AML-193 (cell line): ENCODE data around the gene PPP4C.

Source experiments
- DNase-seq, 2 experiments: peaks; one replicate each; lab custom pipeline; 2025; lab: John Stamatoyannopoulos, UW

The PPP4C gene

DNA sequence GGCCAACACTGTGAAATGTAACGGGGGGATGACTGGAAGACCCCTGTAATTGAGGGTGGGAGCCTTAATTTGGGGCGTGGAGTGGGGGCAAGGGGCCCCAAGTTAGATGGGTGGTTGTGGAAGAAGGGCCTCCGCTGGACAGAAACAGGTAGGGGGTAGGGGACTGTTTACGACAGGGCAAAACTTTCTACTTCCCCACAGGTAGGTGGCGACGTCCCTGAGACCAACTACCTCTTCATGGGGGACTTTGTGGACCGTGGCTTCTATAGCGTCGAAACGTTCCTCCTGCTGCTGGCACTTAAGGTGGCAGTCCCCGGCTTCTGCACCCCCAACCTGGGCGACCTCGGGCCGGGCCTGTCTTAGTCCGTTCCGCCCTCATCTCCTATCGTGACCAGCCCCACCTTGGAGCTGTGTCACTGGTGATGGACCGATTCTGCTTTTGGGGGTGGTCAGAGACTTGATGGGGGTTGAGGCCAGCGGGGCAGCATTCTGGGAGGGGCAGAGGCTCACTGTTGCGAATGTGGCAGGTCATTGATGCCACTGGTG, 6.8 kb downstream of the PPP4C start:
- DNase-seq = no peak

DNA sequence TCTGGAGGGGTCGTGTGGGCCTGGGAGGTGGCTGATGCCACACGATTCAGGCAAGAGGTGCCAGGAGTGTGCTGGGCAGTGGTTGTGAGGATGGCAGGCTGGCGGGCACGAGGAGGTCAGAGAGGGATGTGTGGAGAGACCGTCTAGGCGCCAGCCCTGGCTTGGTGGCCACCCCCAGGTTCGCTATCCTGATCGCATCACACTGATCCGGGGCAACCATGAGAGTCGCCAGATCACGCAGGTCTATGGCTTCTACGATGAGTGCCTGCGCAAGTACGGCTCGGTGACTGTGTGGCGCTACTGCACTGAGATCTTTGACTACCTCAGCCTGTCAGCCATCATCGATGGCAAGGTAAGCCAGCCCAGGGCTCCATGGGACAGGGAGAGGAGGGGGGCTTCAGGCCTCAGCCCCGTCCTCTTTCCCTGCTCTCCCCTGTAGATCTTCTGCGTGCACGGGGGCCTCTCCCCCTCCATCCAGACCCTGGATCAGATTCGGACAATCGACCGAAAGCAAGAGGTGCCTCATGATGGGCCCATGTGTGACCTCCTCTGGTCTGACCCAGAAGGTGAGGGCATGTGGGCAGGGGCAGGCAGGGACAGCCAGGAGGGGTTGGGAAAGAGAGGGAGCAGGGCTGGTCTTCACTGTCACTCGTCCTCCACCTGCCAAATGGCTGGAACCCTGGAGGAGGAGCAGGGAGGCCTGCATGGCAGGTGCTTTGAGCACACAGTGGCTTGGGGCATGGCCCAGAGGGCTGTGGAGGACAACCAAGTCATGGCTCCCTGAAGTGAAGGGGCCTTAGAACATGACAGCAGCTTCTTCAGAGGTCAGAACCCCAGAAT, 7.6 kb downstream of the PPP4C start:
- DNase-seq = no peak

DNA sequence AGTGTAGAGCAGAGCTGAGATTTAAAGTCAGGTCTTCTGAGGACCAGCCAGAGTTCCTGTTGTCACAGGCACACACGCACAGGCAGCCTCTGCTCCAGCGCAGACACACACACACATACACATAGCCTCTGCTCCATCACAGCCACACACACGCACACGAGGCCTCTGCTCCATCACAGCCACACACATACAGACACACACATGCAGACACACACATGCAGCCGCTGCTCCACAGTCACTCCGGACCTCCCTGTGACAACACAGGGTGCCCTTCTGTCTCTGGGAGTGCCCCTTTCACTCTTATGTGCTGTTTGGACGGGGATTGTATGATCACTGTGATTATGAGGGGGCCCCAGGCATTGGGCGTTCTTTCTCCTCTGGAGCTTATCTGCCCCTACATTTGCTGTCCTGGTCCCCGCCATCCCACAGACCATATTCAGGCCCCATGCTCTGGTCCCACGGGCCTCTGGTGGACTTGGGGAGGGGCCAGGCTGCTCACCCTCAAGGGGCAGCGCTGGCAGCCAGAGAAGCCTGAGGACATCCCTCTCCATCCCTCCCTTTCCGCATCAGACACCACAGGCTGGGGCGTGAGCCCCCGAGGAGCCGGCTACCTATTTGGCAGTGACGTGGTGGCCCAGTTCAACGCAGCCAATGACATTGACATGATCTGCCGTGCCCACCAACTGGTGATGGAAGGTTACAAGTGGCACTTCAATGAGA, 8.5 kb downstream of the PPP4C start:
- DNase-seq = no peak

DNA sequence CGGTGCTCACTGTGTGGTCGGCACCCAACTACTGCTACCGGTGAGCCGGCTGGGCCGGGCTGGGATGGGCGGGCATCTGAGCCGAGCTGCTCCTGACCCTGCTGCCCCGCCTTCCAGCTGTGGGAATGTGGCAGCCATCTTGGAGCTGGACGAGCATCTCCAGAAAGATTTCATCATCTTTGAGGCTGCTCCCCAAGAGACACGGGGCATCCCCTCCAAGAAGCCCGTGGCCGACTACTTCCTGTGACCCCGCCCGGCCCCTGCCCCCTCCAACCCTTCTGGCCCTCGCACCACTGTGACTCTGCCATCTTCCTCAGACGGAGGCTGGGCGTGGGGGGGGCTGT, 9.0 kb downstream of the PPP4C start:
- no peak for DNase-seq

DNA sequence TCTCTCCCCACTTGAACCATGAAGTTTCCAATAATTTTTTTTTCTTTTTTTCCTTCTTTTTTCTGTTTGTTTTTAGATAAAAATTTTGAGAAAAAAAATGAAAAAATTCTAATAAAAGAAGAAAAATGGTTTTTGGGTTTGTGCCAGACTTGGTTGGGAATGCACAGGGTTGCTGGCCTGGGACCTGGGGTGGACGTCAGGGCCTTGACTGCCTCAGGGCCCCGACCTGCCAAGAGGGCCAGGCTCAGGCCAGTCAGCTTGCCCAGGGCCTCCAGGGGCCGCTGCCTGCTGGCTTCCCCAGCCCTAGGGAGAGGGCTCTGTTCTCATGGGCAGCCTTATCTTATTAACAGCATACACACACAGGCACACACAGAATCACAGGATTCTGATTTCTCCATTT, 9.5 kb downstream of the PPP4C start:
- DNase-seq = no peak

DNA sequence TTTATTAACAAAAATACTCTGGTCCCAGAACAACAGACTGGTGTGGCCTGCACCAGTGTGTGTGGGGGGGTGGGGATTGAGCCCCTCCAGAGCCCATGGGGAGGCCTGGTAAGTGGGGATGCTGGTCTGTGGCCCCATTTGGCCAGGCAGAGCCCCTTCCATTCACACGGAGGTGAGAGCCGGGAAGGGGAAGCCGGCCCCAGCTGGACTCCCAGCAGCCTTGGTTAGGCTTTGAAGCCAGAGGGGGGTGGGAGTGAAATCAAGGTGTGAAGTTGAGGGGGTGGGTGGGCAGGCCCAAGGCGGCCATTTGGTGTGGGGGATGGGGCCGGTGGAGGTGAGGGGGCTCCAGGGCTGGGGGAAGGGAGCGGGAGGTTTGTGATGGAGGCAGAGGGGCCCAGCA, 10.0 kb downstream of the PPP4C start:
- no peak for DNase-seq

DNA sequence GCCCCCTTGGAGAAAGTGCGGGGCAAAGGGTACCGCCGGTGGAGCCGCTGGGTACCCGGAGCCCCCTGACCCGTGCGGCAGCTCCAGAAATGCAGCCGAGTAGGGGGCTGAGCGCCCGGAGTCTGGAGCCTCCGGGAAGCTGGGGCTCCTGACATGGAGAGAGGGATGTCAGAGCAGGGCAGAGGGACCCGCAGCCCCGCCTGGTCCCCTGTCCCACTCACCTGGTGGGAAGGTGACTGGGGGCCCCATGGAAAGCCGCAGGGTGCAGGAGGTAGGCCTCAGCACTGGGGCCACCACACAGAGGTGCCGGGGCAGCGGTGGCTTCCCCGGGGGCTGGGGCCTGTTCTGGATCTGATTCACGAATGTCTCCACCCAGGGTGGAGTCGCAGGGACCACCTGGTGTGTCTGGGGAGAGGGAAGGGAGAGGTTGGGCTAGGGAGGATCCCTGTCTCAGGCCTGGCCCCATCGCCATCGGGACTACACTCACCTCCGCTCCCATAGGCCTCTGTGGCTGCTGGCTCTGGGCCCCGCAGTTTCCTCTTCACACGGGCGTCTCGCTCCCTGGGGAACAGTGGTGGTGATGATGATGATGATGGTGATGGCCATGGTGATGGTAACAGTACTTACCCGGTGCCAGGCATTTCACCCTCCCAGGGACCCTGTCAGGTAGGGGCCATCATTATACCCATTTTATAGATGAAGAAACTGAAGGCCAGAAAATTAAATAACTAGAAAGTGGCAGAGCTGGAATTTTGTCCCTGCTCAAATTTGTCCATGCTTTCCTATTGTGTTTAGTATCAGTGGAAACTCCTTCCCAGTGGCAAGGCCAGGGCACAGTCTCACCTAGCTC, 10.7 kb downstream of the PPP4C start:
- DNase-seq = no peak

DNA sequence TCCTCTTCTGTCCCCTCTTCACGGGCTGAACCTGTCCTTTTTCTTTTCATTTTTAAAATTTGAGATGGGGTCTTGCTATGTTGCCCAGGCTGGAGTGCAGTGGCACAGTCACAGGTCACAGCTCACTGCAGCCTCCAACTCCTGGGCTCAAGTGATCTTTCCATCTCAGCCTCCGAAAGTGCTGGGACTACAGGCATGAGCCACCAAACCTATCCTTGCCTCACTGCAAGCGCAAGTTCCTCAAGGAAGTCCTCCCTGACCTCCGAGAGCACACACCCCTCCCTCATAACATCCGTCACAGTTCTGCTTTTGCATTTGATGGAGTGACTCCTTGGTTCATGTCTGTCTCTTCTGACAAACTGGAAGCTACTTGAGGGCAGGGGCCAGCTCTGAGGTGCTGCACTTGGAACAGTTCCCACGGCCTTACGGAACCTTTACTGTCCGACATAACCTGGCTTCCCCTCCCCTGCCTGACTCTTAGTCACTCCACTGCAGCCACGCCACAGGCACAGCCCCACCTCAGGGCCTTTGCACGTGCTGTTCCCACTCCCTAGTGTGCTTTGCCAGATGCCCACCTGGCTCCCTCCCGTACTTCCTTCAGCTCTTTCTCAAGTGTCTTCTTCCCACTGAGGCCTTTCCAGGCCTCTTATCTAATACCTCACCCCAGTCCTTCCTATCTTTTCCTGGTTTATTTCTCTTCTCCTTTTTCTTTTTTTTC, 11.5 kb downstream of the PPP4C start:
- DNase-seq = no peak

DNA sequence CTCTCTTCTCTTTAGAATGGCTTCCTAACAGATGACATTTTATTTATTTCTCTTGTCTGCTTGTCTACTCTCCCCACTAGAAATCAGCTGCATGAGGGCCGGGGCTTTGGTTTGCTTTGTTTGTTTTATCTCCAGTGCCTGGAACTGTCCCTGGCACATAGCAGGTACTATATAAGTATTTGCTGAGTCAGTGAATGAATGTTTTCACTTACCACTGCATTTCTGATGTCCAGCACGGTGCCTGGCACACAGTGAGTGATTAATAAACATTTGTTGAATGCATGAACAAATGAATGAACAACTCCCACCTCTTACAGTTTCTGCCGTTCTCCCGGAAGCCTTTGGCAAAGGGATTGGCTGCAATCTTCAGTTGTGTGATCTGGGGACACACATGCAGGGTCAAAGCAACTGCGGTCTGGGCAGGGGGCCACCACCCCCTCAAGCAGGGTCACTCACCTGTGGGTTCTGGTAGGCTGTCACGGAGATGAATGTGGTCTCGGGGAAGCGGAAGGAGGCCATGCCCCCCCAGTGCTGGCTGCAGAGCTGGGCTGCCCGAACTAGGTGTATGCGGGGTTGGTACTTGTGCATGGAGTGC, 12.5 kb downstream of the PPP4C start:
- DNase-seq = no peak

DNA sequence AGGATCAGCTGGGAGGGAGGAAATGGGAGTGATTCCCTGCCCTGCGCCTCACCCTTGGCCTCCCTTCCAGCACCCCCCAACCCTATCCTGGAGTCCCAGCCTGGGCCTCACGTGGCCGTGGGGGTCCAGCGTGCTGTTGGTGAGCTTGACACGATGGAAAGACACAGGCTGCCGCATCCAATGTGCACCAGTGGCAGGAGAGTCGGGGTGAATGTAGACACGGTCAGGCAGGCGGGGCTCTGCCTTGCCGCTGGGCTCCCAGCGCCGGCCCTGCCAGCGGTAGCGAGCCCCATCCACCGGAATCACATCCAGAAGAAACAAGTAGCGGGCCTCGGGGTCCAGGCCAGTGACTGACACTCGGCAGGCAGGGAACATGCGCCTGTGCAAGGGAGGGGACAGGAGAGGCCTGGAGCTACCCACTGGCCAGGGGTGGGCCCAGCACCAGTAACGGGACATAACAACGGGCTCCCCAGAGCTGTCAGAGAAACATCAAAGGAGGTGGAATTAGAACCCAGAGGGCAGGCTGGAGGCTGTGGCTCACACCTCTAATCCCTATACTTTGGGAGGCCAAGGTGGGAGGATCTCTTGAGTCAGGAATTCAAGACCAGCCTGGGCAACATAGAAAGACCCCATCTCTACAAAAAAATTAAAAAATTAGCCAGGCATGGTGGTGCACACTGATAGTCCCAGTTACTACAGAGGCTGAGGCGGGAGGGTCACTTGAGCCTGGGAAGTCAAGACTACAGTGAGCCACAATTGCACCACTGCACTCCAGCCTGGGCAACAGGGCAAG, 13.2 kb downstream of the PPP4C start:
- no peak for DNase-seq

DNA sequence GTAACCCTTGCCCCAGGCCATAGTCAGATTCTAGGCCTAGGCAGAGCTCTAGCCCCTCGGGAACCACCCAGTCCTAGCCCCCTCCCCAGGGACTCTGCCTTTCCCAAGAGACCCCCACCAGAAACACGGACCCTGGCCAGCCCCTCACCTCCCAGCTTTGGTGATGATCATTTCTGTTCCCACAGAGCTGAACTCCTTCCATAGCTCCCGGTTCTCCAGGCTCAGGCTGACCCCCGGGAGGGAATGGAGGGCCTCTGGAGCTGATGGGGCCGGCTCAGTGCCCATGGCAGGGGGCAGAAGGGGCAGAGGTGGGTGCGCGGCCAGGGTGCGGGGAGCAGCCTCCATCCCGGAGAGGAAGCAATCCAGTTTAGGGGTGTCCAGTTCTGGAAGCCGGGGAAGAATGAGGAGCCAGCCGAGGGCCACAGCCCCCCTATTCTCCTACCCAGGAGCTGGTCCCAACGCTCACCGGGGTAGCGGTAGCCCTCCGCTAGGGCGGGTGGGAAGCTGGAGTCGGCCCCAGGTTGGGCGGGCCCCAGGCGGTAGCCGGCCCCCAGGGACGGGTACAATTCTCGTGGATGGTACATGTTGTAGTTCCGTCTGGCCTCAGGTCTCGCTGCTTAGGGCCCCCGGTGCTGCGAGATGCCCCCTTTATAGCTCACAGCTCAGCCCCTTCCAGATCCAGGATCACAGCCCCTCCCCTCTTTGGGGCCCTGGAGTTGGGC, 15.0 kb downstream of the PPP4C start:
- no peak for DNase-seq

DNA sequence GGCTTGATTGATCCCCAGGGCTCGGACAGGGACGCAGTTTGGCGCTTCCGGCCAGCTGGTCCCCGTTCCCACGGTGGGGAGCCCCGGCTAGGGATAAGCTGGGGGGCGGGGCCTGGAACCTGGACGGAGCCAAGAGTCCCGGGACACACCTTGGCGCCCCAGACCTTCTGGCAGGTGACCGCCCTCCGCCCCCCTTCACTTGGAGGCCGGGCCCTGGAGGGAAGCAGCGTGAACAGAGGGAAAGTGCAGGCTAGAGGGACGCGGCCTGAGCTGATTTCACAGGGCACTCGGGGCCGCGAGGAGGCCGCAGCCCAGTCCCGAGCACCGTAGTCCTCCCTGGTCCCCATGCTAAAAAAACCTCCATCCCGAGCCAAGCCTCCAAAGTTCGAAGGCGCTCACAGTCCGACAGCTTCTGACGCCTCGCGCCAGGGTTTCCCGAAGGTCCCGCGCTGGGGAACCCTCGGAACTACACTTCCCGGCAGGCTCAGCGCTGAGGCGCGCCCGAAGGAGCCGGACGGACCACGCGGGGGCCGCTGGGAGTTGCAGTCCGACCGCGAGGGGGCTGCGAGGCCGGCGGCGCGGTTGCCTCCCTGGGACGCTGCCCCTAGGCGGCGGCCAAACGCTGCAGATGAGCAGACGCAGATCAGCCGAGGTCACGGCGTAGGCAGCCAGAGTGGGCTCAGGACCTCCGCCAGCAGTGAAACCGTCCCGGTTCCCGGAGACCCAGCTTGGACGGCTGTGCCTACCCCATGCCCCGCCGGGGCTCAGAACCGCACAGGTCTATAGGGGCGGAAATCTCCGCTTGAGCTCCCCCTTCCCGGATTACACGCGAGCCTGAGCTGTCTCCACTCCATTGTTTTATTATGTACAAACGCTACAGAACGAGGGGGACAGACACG, 15.9 kb downstream of the PPP4C start, which contains the start of gene TBX6:
Gene TBX6 (minus strand): TSS at position 451 of the 899 bp plus-strand sequence. CDS start 731 bp downstream, outside the sequence.
- peak; percentile 88 to 94 for DNase-seq

DNA sequence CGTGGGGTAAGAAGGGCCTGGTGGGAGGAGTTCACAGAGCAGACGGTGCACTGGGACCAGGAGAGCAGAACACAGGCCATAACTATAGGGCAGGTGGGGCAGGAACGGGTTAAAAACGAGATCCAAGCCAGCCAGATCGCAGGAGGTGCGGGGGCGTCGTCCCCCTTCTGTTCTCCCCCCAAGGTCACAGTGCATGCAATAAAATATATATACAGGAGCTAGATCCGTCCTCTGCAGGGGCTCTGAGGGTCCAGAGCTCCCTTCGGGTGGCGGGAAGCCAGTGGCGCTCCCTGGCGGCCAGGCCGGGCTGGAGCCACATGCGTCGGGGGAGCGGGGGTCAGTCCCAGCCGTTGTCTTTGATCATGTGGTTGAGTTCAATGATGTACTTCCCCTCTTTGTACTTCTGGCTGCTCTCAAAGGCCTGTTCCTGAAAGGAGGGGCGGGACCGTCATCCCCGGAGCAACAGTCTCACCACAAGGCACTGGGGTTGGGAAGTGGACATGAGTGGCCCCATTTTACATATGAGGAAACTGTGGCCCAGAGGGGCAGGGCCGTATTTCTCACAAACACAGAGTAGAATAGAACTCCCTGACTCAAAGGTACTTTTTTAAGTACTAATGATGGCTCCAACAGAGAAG, 16.7 kb downstream of the PPP4C start:
- peak; percentile 96 to 98 for DNase-seq

DNA sequence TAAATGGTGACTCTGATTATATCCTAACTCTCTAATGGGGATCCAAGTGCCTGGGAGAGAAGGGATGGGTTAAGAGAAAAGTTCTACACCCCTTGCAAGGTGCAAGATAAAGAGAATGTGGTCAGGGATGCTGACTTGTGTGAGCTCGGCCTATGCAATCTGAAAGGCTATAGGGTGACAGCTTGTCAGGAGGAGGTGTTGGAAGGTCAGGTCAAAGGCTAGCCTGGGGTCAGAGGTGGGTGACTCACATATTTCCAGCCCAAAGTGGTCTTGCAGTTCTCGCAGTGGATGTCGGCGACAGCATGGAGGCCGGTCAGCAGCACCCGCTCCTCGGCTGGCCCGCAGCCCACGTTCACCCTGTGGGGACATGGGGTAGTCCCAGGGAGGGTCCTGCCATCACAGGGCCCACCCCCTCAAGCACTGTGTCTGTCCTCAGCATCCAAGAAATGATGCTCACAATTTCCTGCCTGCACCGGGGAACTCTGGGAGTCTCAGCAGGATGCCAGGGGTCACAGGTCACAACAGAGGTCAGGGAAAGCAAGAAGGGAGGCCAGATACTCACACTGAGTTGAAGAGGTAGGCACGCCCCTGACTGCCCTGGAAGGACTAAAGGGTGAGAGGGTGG, 18.9 kb downstream of the PPP4C start:
- no peak for DNase-seq

DNA sequence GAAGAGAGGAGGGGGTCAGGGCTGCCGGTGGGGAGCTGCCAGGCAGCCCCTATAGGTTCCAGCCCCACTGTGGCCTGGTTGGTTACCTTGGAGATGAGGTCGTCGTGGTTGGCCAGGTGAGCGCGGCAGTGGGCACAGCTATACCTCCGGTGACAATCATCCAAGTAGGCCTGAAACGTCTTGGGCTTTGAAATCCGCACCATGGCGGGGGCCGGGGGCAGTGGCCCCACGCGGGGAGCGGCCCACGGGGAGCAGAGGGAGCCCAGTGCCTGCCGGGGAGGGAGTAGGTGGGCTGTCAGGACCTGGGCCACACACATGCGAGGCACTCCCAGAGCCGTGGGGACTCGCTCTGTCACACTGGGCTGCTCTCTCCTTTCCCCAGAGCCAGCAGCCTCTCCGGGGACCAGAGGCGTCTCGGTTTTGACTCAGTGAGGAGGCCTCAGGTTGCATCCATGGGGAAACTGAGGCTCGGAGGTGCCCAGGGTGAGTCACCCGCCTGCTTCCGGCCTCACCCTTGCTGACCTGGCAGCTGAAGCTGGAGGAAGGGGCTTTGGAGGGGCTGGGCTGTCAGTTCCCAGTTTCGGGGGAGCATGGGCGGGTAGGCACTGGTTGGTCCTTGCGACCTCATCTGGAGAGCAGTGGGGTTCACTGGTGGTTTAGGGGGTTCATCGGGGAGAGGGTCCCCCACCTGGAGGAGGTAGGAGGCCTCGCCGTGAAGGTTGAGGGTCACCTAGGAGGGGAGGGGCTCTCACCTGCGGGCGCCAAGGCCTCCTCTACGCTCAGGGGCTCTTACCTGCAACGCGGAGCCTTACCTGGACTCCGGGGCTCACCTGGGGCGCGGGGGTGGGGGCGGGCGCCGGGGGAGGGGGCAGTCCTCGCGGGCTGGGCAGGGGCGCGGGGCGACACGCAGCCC, 19.6 kb downstream of the PPP4C start:
- no peak for DNase-seq

DNA sequence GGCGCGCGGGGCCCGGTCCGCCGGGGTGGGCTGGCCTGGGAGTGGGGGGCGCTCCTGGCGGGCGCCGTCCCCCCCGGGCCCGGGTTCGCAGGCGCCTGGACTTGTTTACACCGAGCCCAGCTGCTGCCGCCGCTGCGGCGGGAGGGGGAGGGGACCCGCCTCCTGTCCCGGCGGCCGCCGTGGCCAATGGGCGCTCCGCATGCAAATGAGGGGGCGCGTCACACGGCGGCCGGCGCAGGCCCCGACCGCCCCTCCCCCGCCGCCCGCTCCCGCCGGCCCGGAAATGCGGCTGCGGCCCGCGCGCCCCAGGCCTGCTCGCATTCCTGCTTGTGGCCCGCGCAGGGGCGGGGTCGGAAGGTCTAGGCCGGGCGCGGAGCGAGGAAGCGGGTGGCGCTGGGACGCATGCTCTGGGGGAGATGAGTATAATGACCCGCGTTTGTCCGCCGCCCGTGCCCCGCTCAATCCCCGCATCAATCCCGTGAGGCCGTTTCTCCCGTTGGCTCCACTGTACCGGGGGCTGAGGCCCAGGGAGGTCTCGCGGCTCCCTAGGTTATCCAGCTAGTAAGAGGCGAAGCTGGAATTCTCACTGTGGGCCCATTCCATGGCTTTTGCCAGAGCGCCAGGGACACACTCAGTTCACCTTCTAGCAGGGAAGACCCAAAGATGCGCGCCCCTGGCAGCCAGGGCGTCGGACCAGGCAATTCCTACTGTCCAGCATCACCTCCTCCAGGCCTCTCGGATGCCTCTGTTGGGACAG, 20.5 kb downstream of the PPP4C start, which contains the start of gene YPEL3:
Gene YPEL3 (minus strand): TSS at position 109 of the 757 bp plus-strand sequence. CDS start 731 bp downstream, outside the sequence.
- peak; percentile 53 to 62 for DNase-seq
